ENCODE measurements around the gene OSBPL9. TPM values are rescaled to one million over a fixed set of nuclear protein-coding genes. Genes with fewer than 3 reads are reported as not detected.

The OSBPL9 gene
- total and polyA plus RNA-seq, 2 experiments from 2014 or later: 82.7 to 102 TPM

GRCh38 chr1:51620470-51620869 is 3.6 kb downstream of the OSBPL9 start:
- TF ChIP-seq POLR2AphosphoS5 (IDR thresholded peaks at IDR 0.05; ENCODE audit: low read depth) (no peak), ZNF114 (CRISPR knock-in tag; IDR thresholded peaks at IDR 0.05) (no peak), EZH2 (IDR thresholded peaks at IDR 0.05; ENCODE audit: low read depth, unreplicated experiment) (no peak), CTCF (conservative IDR thresholded peaks at IDR 0.05; ENCODE audit: low read depth in 2 of 2) (no peak), ETS1 (IDR thresholded peaks at IDR 0.05) (no peak), NANOG (IDR thresholded peaks at IDR 0.05; ENCODE audit: borderline replicate concordance) (no peak), ZNF462 (CRISPR knock-in tag; IDR thresholded peaks at IDR 0.05) (no peak), REST (IDR thresholded peaks at IDR 0.05; ENCODE audit: unreplicated experiment) (no peak), EZH2phosphoT487 (IDR thresholded peaks at IDR 0.05; ENCODE audit: unreplicated experiment) (no peak), CREB1 (CRISPR knock-in tag; IDR thresholded peaks at IDR 0.05; ENCODE audit: low read depth) (no peak), JUNB (IDR thresholded peaks at IDR 0.05; ENCODE audit: unreplicated experiment) (no peak), ZNF331 (CRISPR knock-in tag; IDR thresholded peaks at IDR 0.05; ENCODE audit: low read depth) (no peak), STAT1 (IDR thresholded peaks at IDR 0.05; ENCODE audit: unreplicated experiment) (no peak)
- peaks cover 20% of the 10 kb centered on the region for H3K4me1 Mint-ChIP-seq
- H3K27me3 ChIP-seq (ENCODE audit: insufficient read depth): no peaks in the 10 kb centered on the region
- H3K9me2 ChIP-seq (ENCODE audit: insufficient read depth): no peaks in the 10 kb centered on the region
- H3K9me3 Mint-ChIP-seq: no peaks in the 10 kb centered on the region
- H3K36me3 Mint-ChIP-seq (ENCODE audit: low read depth): no peaks in the 10 kb centered on the region
- ATAC-seq (no peak), DNase-seq (ENCODE audit: low spot score) (no peak)
- no peak overlapping the region for H2AFZ ChIP-seq
- H3K4me3 ChIP-seq: no peak overlapping the region
- peaks cover 16% of the 10 kb centered on the region for H4K20me1 ChIP-seq (replicated peaks; ENCODE audit: insufficient read depth)
- H3K79me2 ChIP-seq (replicated peaks; ENCODE audit: insufficient read depth): peaks cover 56% of the 10 kb centered on the region
- no peak overlapping the region for H3K4me2 ChIP-seq
- H3K4me3 Mint-ChIP-seq: no peak overlapping the region
- H3K36me3 ChIP-seq (ENCODE audit: insufficient read depth): no peaks in the 10 kb centered on the region
- no peak overlapping the region for H3K27ac Mint-ChIP-seq
- peaks cover 32% of the 10 kb centered on the region for H3K4me1 ChIP-seq (ENCODE audit: insufficient read depth)
- no peak overlapping the region for H3K27ac ChIP-seq (ENCODE audit: low read depth)
- H3F3A ChIP-seq (replicated peaks; ENCODE audit: low read depth): no peaks in the 10 kb centered on the region; the same call in 1 of the 2 replicates
- peaks cover 7% of the 10 kb centered on the region for H3K27me3 Mint-ChIP-seq (ENCODE audit: insufficient read depth, low read depth, poor library complexity)
